Type B pancreatic cell (in vitro differentiated cells): ENCODE data around the gene CLEC1B. TPM values are rescaled to one million over a fixed set of nuclear protein-coding genes. Genes with fewer than 3 reads are reported as not detected.
"Not testable (repeated sequence)": the region's sequence is repeated elsewhere in the genome, so short reads cannot be mapped to it uniquely, and the experiment has no call there.

Source experiments
- DNase-seq: peaks from one replicate; pipeline ENCODE4 v3.0.0; 2021; ENCODE audit warnings: mixed read lengths; ENCODE audit not compliant: unreplicated experiment; ENCODE audit errors: extremely low spot score
- H3K27ac Mint-ChIP-seq: 2 replicates; pipeline ENCODE4 v1.8.0; 2021; ENCODE audit warnings: mild to moderate bottlenecking, mixed read lengths
- H3K27me3 Mint-ChIP-seq: 2 replicates; pipeline ENCODE4 v1.8.0; 2021; ENCODE audit warnings: mixed read lengths
- H3K36me3 Mint-ChIP-seq: 2 replicates; pipeline ENCODE4 v1.8.0; 2021; ENCODE audit warnings: mixed read lengths
- H3K4me1 Mint-ChIP-seq: one replicate; pipeline ENCODE4 v1.8.0; 2021; ENCODE audit warnings: mixed read lengths; ENCODE audit not compliant: unreplicated experiment
- H3K4me3 Mint-ChIP-seq: 2 replicates; pipeline ENCODE4 v1.8.0; 2021; ENCODE audit warnings: mild to moderate bottlenecking, mixed read lengths
- H3K9me3 Mint-ChIP-seq: 2 replicates; pipeline ENCODE4 v1.8.0; 2021; ENCODE audit warnings: mixed read lengths
- total RNA-seq: library from RNA; stranded (reverse); gene quantifications from 2 replicates; pipeline ENCODE4 v1.2.1, GENCODE V29; 2021; ENCODE audit warnings: low replicate concordance
- TF ChIP-seq, protein P1 (sequence below): fragments of 200-600 bp; sonication (generic); conservative IDR thresholded peaks from 2 replicates; pipeline ENCODE4 v1.5.0; 2021; ENCODE audit warnings: antibody characterized with exemption, mild to moderate bottlenecking

CLEC1B gene
- total RNA-seq, 1 donor from 2014 or later: not detected

DNA sequence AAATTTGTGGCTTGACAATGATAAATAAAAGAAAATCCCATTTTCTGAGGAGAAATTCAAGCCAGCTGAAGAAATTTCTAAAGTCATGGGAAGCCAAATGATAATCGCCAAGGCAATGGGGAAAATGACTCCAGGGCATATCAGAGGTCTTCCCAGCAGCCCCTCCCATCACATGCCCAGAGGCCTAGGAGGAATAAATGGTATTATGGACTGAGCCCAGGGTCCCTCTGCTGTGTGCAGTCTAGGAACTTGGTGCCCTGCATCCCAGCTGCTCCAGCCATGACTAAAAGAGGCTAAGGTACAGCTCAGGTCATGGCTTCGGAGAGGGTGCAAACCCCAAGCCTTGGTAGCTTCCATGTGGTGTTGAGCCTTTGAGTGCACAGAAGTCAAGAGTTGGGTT is 23.3 kb downstream of the CLEC1B start:
- H3K27ac Mint-ChIP-seq: no peak overlapping the region
- peaks cover 5% of the 10 kb centered on the region for H3K9me3 Mint-ChIP-seq
- H3K27me3 Mint-ChIP-seq: peaks cover 9% of the 10 kb centered on the region
- no peaks in the 10 kb centered on the region for H3K36me3 Mint-ChIP-seq
- H3K4me3 Mint-ChIP-seq: no peak overlapping the region
- DNase-seq: no peak
- H3K4me1 Mint-ChIP-seq: no peaks in the 10 kb centered on the region
- TF ChIP-seq, protein P1, sequence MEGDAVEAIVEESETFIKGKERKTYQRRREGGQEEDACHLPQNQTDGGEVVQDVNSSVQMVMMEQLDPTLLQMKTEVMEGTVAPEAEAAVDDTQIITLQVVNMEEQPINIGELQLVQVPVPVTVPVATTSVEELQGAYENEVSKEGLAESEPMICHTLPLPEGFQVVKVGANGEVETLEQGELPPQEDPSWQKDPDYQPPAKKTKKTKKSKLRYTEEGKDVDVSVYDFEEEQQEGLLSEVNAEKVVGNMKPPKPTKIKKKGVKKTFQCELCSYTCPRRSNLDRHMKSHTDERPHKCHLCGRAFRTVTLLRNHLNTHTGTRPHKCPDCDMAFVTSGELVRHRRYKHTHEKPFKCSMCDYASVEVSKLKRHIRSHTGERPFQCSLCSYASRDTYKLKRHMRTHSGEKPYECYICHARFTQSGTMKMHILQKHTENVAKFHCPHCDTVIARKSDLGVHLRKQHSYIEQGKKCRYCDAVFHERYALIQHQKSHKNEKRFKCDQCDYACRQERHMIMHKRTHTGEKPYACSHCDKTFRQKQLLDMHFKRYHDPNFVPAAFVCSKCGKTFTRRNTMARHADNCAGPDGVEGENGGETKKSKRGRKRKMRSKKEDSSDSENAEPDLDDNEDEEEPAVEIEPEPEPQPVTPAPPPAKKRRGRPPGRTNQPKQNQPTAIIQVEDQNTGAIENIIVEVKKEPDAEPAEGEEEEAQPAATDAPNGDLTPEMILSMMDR: no peak

DNA sequence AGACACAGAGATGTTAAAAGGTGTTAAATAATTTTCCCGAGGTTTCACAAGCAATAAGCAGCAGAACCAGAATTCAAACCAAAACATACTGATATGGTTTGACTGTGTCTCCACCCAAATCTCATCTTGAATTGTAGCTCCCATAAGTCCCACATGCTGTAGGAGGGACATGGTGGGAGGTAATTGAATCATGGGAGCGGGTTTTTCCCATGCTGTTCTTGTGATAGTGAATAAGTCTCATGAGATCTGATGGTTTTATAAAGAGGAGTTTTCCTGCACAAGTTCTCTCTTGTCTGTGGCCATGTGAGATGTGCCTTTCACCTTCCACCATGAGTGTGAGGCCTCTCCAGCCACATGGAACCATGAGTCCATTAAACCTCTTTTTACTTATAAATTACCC is 24.2 kb downstream of the CLEC1B start:
- H3K27me3 Mint-ChIP-seq, H3K27ac Mint-ChIP-seq, H3K9me3 Mint-ChIP-seq, H3K4me1 Mint-ChIP-seq, H3K4me3 Mint-ChIP-seq, H3K36me3 Mint-ChIP-seq, DNase-seq: not testable (repeated sequence)

DNA sequence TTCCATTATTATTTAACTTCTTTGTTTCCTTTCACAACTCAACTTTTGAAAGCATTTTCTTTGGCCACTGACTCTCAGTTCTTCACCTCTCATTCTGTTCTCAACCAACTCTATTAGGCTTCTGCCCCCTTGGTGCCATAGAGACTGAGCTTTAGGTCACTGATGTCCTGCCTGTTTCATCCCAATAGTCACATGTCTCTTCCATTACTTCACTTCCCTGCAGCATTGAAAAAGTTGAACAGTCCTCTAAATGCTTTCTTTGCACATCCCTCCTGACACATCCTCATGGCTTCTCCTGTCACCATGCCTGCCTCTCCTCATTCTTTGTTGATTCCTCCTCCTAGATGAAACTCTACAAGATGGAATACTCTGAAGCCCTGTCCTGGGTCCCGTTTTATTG is 25.0 kb downstream of the CLEC1B start:
- TF ChIP-seq, protein P1: no peak
- H3K4me1 Mint-ChIP-seq: no peaks in the 10 kb centered on the region
- DNase-seq: no peak
- H3K27me3 Mint-ChIP-seq: peaks cover 8% of the 10 kb centered on the region
- H3K4me3 Mint-ChIP-seq: no peak overlapping the region
- no peaks in the 10 kb centered on the region for H3K36me3 Mint-ChIP-seq
- peaks cover 5% of the 10 kb centered on the region for H3K9me3 Mint-ChIP-seq
- no peak overlapping the region for H3K27ac Mint-ChIP-seq

DNA sequence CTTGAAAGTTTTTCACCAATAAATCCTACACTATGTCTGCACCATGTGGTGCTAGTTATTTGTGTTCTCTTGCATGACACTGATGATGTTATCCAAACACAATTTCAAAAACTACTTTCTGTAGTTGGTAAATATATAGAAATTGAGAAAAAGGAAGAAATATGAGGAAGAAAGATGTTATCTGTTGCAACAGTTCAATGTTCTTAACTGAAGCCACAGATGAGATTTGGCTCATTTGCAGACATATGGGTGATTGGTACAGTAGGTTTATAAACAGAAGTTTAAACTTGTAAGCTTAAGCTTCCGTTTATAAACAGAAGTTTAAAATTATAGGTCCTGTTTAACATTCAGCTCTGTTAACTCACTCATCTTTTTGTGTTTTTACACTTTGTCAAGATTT is 27.7 kb downstream of the CLEC1B start, which contains the start of gene CLEC12A:
TSS of gene CLEC12A (plus strand) at position 229 of the 400 bp plus-strand sequence. CDS start 188 bp downstream, outside the sequence.
- H3K4me3 Mint-ChIP-seq: no peak within 1 kb of the TSS
- no peak for DNase-seq
- H3K4me1 Mint-ChIP-seq: no peaks in the 10 kb centered on the region
- H3K27ac Mint-ChIP-seq: no peak within 1 kb of the TSS
- TF ChIP-seq, protein P1: no peak
- peaks cover 8% of the 10 kb centered on the region for H3K27me3 Mint-ChIP-seq
- peaks cover 7% of the 10 kb centered on the region for H3K36me3 Mint-ChIP-seq
- no peaks in the 10 kb centered on the region for H3K9me3 Mint-ChIP-seq

DNA sequence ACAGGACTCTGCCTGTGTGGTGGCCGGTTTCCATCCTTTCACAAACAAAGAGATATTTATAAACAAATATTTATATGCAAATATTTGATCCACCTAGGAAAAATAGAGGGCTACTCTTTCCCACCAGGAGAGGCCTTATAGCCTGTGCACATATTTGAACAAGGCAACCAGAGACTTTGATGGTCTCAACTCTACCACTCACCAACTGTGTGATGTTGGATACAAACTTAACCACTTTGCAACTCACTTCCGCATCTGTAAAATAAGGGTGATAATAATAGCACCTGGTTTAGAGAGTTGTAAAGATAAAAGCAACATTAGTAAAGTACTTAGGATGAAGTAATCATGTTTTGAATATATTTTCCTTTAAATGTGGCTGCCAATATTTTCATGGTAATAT is 29.2 kb downstream of the CLEC1B start:
- Mint-ChIP-seq H3K4me1 (no peaks in the 10 kb centered on the region), H3K27ac (no peak overlapping the region), H3K36me3 (peaks cover 7% of the 10 kb centered on the region), H3K27me3 (peaks cover 8% of the 10 kb centered on the region), H3K4me3 (no peak overlapping the region), H3K9me3 (no peaks in the 10 kb centered on the region)
- TF ChIP-seq, protein P1: no peak
- DNase-seq: no peak

DNA sequence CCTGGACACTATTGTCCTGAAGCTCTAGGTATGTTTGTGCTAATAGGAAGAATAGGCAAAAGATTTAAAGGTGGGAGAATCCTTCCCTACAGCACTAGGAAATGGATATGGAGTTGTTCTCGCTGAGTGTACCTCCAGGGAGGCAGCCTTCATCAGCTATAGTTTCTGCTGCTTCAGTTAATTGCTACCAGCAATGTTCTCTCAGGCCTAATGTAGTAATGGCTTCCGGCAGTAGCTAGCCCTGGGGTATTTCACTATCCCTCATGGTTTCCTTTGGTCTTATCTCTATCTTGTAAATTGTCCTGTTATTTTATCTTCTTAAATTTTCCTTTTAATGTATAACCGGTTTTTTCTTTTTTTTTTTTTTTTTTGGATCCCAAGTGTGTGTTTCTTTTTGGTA is 37.0 kb downstream of the CLEC1B start:
- TF ChIP-seq, protein P1: no peak
- no peaks in the 10 kb centered on the region for H3K9me3 Mint-ChIP-seq
- peaks cover 2% of the 10 kb centered on the region for H3K36me3 Mint-ChIP-seq
- H3K27ac Mint-ChIP-seq: no peak overlapping the region
- H3K4me3 Mint-ChIP-seq: no peak overlapping the region
- H3K4me1 Mint-ChIP-seq: no peaks in the 10 kb centered on the region
- DNase-seq: no peak
- no peaks in the 10 kb centered on the region for H3K27me3 Mint-ChIP-seq
